Neural cell (in vitro differentiated cells): ENCODE measurements around the gene ZNF512B. TPM values are rescaled to one million over a fixed set of nuclear protein-coding genes. Genes with fewer than 3 reads are reported as not detected.

ENCODE experiments used
- H2AFZ ChIP-seq: fragments of 200-600, 300-800 bp; sonication (generic), shearing (Covaris generic); 2 replicates; pipeline ENCODE4 v1.6.0; 2014; ENCODE audit warnings: low read depth, mild to moderate bottlenecking, antibody characterized with exemption, low read length, moderate library complexity
- H3F3A ChIP-seq: fragments of 200-600 bp; shearing (Covaris generic); 2 replicates; pipeline ENCODE4 v1.6.1; 2016; ENCODE audit warnings: mild to moderate bottlenecking, moderate library complexity, mixed read lengths, antibody characterized with exemption, low read length; ENCODE audit not compliant: insufficient read depth, poor library complexity, severe bottlenecking
- H3K27ac ChIP-seq: fragments of 200-600, 300-800 bp; sonication (generic), shearing (Covaris generic); 2 replicates; pipeline ENCODE4 v1.5.1; 2014; ENCODE audit warnings: mild to moderate bottlenecking, low read length, moderate library complexity
- H3K27me3 ChIP-seq: fragments of 300-800, 200-600 bp; sonication (generic), shearing (Covaris generic); 2 replicates; pipeline ENCODE4 v1.6.0; 2014; ENCODE audit warnings: mild to moderate bottlenecking, low read depth, low read length, moderate library complexity; ENCODE audit not compliant: insufficient read depth
- H3K36me3 ChIP-seq: fragments of 300-800, 200-600 bp; sonication (generic), shearing (Covaris generic); 2 replicates; pipeline ENCODE4 v1.5.1; 2014; ENCODE audit warnings: mild to moderate bottlenecking, antibody characterized with exemption, low read length, moderate library complexity; ENCODE audit not compliant: insufficient read depth
- H3K4me2 ChIP-seq: fragments of 300-800, 200-600 bp; sonication (generic), shearing (Covaris generic); 2 replicates; pipeline ENCODE4 v1.6.0; 2014; ENCODE audit warnings: mild to moderate bottlenecking, low read length
- H3K4me3 ChIP-seq: fragments of 300-800, 200-600 bp; sonication (generic), shearing (Covaris generic); 2 replicates; pipeline ENCODE4 v1.5.1; 2014; ENCODE audit warnings: mild to moderate bottlenecking, low read length, moderate library complexity
- H3K79me2 ChIP-seq: fragments of 200-600 bp; shearing (Covaris generic); replicated peaks from 2 replicates; pipeline ENCODE4 v1.6.0; 2014; ENCODE audit warnings: mild to moderate bottlenecking, low read length, moderate library complexity; ENCODE audit not compliant: insufficient read depth
- H3K9ac ChIP-seq: fragments of 300-800, 200-600 bp; sonication (generic), shearing (Covaris generic); 2 replicates; pipeline ENCODE4 v1.6.1; 2016; ENCODE audit warnings: mild to moderate bottlenecking, low read length, mixed read lengths
- H3K9me2 ChIP-seq: fragments of 200-600 bp; shearing (Covaris generic); 2 replicates; pipeline ENCODE4 v1.6.1; 2016; ENCODE audit warnings: mild to moderate bottlenecking, low read length, mixed read lengths; ENCODE audit not compliant: insufficient read depth
- H3K9me3 ChIP-seq: fragments of 200-600, 300-800 bp; sonication (generic), shearing (Covaris generic); 2 replicates; pipeline ENCODE4 v1.6.1; 2016; ENCODE audit warnings: mild to moderate bottlenecking, mixed run types, low read length, moderate library complexity, mixed read lengths
- H4K20me1 ChIP-seq: fragments of 200-600 bp; shearing (Covaris generic); 2 replicates; pipeline ENCODE4 v1.6.1; 2016; ENCODE audit warnings: mild to moderate bottlenecking, mixed run types; ENCODE audit not compliant: insufficient read depth
- EP300 ChIP-seq: fragments of 450-650 bp; conservative IDR thresholded peaks from 2 replicates; pipeline ENCODE4 v1.6.1; 2014; ENCODE audit warnings: antibody characterized with exemption, mild to moderate bottlenecking, moderate library complexity; ENCODE audit not compliant: poor library complexity, severe bottlenecking
- EZH2 ChIP-seq: fragments of 200-600, 300-800 bp; shearing (Covaris generic), sonication (generic); IDR thresholded peaks from 2 replicates; pipeline ENCODE4 v1.6.1; 2014; ENCODE audit warnings: antibody characterized with exemption, low read length, borderline replicate concordance, mild to moderate bottlenecking; ENCODE audit not compliant: insufficient read depth, poor library complexity, severe bottlenecking
- MXI1 ChIP-seq: fragments of 450-650 bp; conservative IDR thresholded peaks from 2 replicates; pipeline ENCODE4 v1.6.1; 2014; ENCODE audit warnings: antibody characterized with exemption, mild to moderate bottlenecking; ENCODE audit not compliant: poor library complexity, severe bottlenecking
- POLR2AphosphoS5 ChIP-seq: IDR thresholded peaks from 2 replicates; pipeline ENCODE4 v1.6.1; 2012
- RAD21 ChIP-seq: fragments of 450-650 bp; conservative IDR thresholded peaks from 2 replicates; pipeline ENCODE4 v1.6.1; 2014; ENCODE audit warnings: antibody characterized with exemption, mild to moderate bottlenecking, moderate library complexity
- REST ChIP-seq: IDR thresholded peaks from 2 replicates; pipeline ENCODE4 v1.6.1; 2012; ENCODE audit warnings: borderline replicate concordance
- SMC3 ChIP-seq: fragments of 450-650 bp; conservative IDR thresholded peaks from 2 replicates; pipeline ENCODE4 v1.6.1; 2014; ENCODE audit warnings: antibody characterized with exemption, mild to moderate bottlenecking, moderate library complexity; ENCODE audit not compliant: poor library complexity
- TAF1 ChIP-seq: IDR thresholded peaks from 2 replicates; pipeline ENCODE4 v1.6.1; 2012; ENCODE audit warnings: low read depth
- polyA plus RNA-seq: library from polyadenylated mRNA; depleted of rRNA; stranded (reverse); fragments of >200 nt; gene quantifications from 2 replicates; pipeline ENCODE4 v1.2.3, GENCODE V29; 2014
- TF ChIP-seq, protein P1 (sequence below): fragments of 450-650 bp; IDR thresholded peaks from 2 replicates; pipeline ENCODE4 v1.5.1; 2014; ENCODE audit warnings: antibody characterized with exemption, mild to moderate bottlenecking, moderate library complexity; ENCODE audit not compliant: poor library complexity, severe bottlenecking

ZNF512B gene
- polyA plus RNA-seq, 1 donor from 2014 or later, result 25.7 TPM

DNA sequence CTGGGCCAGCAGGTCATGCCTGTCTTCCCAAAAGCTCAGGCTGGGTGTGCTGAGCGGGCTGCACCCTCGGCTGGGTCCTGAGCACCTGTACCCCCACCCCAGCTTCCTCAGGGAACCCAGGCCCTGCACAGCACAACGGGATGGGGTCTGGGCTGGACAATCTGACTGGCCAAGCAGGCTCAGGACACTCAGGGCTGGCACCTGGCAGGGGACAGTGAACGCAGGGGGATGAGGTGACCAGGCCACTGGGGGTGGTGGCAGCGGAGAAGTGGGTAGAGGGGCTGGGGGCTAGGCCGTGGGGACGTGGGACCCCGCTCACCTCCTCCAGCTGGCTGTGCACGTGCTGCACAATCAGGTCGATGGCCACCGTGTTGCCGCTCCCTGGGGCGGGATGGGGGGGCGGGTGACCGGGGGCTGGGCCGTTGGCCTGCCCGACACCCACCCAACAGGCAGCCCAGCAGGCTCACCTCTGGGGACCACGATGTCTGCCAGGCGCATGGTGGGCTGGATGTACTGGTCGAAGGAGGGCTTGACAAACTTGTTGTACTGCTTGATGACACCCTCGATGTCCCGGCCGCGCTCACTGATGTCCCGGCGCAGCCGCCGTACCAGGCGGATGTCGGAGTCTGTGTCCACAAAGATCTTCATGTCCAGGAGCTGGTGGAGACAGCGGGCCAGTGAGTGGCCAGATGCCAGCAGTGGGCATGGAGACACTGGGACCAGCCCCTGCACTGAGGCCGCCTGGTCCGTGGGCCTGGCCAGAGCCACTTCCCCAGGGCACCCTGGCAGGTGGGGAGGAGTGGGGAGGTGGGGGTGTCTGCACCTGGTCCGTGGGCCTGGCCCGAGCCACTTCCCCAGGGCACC lies 25.4 kb downstream of the ZNF512B start:
- Histone ChIP-seq H3K9me3 (no peaks in the 10 kb centered on the region), H3F3A (no peaks in the 10 kb centered on the region), H4K20me1 (no peaks in the 10 kb centered on the region), H3K4me3 (no peak overlapping the region), H3K4me2 (no peak overlapping the region), H3K27me3 (no peaks in the 10 kb centered on the region), H3K79me2 (peaks cover 14% of the 10 kb centered on the region), H2AFZ (no peak overlapping the region), H3K27ac (no peak overlapping the region), H3K9ac (no peak overlapping the region), H3K36me3 (no peaks in the 10 kb centered on the region), H3K9me2 (no peaks in the 10 kb centered on the region)
- TF ChIP-seq MXI1, result no peak
- TF ChIP-seq TAF1, result no peak
- TF ChIP-seq EP300, result no peak
- no peak for TF ChIP-seq RAD21
- no peak for TF ChIP-seq REST
- no peak for TF ChIP-seq SMC3
- TF ChIP-seq EZH2, result no peak
- no peak for TF ChIP-seq POLR2AphosphoS5
- TF ChIP-seq, protein P1, sequence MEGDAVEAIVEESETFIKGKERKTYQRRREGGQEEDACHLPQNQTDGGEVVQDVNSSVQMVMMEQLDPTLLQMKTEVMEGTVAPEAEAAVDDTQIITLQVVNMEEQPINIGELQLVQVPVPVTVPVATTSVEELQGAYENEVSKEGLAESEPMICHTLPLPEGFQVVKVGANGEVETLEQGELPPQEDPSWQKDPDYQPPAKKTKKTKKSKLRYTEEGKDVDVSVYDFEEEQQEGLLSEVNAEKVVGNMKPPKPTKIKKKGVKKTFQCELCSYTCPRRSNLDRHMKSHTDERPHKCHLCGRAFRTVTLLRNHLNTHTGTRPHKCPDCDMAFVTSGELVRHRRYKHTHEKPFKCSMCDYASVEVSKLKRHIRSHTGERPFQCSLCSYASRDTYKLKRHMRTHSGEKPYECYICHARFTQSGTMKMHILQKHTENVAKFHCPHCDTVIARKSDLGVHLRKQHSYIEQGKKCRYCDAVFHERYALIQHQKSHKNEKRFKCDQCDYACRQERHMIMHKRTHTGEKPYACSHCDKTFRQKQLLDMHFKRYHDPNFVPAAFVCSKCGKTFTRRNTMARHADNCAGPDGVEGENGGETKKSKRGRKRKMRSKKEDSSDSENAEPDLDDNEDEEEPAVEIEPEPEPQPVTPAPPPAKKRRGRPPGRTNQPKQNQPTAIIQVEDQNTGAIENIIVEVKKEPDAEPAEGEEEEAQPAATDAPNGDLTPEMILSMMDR, result no peak

DNA sequence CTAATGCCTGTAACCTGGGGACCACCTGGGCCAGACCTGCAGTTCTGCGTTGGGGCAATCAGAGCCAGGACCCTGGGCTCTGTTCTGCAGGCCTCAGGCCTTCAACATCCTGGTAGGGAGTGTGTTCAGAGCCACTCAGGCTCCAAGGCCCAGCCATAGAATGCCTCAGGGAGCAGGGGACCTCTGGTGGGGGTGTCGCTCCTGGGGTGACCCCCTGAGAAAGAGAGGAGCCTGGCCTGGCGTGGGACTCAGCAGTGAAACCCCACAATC lies 26.0 kb downstream of the ZNF512B start:
- Histone ChIP-seq H3K27me3 (no peaks in the 10 kb centered on the region), H2AFZ (no peak overlapping the region), H3K9me3 (no peaks in the 10 kb centered on the region), H3K27ac (no peak overlapping the region), H3K9ac (no peak overlapping the region), H3K36me3 (no peaks in the 10 kb centered on the region), H3K79me2 (peaks cover 14% of the 10 kb centered on the region), H3K4me2 (no peak overlapping the region), H3K9me2 (no peaks in the 10 kb centered on the region), H3F3A (no peaks in the 10 kb centered on the region), H3K4me3 (no peak overlapping the region), H4K20me1 (no peaks in the 10 kb centered on the region)
- TF ChIP-seq MXI1 (no peak), TAF1 (no peak), SMC3 (no peak), EZH2 (no peak)
